ENCODE measurements around the gene SPAG7.

The SPAG7 gene

GRCh38 chr17:4974115-4974670, 6.6 kb upstream of the SPAG7 start:
- no peak for DNase-seq

- peak; percentile 47 to 64 for DNase-seq
Observed at GRCh38 chr17:4973256-4974114, 5.9 kb upstream of the SPAG7 start.

GRCh38 chr17:4972752-4973151, 5.1 kb upstream of the SPAG7 start:
- no peak for DNase-seq

- no peak for DNase-seq
Observed at GRCh38 chr17:4972322-4972721, 4.7 kb upstream of the SPAG7 start.

- DNase-seq: no peak
Observed at GRCh38 chr17:4971826-4972225, 4.2 kb upstream of the SPAG7 start.

GRCh38 chr17:4970273-4970672, 2.7 kb upstream of the SPAG7 start:
- DNase-seq: no peak

GRCh38 chr17:4969551-4970173, 2.0 kb upstream of the SPAG7 start:
- no peak for DNase-seq

GRCh38 chr17:4969047-4969550, 1.5 kb upstream of the SPAG7 start:
- DNase-seq: peak; percentile 45 to 70

GRCh38 chr17:4968486-4969046, 949 bp upstream of the SPAG7 start:
- DNase-seq: peak in 1 of 2 donors; percentile 50

GRCh38 chr17:4966844-4967538, 626 bp downstream of the SPAG7 start:
- peak; percentile 99 for DNase-seq

GRCh38 chr17:4965311-4965986, 2.2 kb downstream of the SPAG7 start:
- no peak for DNase-seq

GRCh38 chr17:4960279-4960922, 7.2 kb downstream of the SPAG7 start:
- no peak for DNase-seq

GRCh38 chr17:4959261-4959965, 8.2 kb downstream of the SPAG7 start:
- no peak for DNase-seq

- no peak for DNase-seq
Observed at GRCh38 chr17:4958102-4958501, 9.5 kb downstream of the SPAG7 start.

GRCh38 chr17:4956493-4957061, 11.0 kb downstream of the SPAG7 start:
- peak in 1 of 2 donors; percentile 36 for DNase-seq

GRCh38 chr17:4955091-4955490, 12.5 kb downstream of the SPAG7 start:
- DNase-seq: no peak

GRCh38 chr17:4953451-4953961, 14.1 kb downstream of the SPAG7 start:
- no peak for DNase-seq

GRCh38 chr17:4951486-4951885, 16.1 kb downstream of the SPAG7 start:
- no peak for DNase-seq

GRCh38 chr17:4950746-4951204, 16.8 kb downstream of the SPAG7 start, which contains the start of gene ENO3:
Gene ENO3 (plus strand): TSS chr17:4951119. CDS start chr17:4951830, 711 bp downstream.
- peak in 1 of 2 donors; percentile 0 for DNase-seq

Data from inflammatory macrophage (primary cell).